HG02798 (cell line): ENCODE results near the gene POLR3A.

Experiments used
- ATAC-seq: cut with Tn5 transposase; IDR thresholded peaks from one replicate; pipeline ENCODE4 v1.9.1; 2021; ENCODE audit warnings: mild to moderate bottlenecking; ENCODE audit not compliant: unreplicated experiment, poor library complexity

The POLR3A gene

GRCh38 chr10:77983384-77984341, 45.7 kb downstream of the POLR3A start:
- ATAC-seq, result no peak

DNA sequence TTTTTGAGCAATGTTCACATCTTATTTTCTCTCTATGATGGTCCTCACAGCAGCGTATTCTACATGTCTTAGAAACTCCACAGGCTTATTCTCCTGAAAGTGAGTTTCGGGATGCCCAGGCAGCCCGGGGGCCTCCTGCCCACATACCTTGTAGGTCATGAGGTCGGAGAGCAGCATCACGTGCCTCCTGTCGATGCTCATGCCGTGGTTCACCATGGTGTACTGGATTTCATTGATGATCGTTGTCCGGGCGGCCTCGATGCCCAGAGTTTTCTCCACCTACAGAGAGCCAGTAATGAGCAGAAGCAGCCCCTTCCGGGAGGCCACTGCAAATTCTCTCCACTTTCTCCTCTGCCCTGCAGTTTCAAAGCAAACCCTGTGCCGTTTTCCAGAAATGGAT, 48.0 kb downstream of the POLR3A start:
- ATAC-seq, result no peak

DNA sequence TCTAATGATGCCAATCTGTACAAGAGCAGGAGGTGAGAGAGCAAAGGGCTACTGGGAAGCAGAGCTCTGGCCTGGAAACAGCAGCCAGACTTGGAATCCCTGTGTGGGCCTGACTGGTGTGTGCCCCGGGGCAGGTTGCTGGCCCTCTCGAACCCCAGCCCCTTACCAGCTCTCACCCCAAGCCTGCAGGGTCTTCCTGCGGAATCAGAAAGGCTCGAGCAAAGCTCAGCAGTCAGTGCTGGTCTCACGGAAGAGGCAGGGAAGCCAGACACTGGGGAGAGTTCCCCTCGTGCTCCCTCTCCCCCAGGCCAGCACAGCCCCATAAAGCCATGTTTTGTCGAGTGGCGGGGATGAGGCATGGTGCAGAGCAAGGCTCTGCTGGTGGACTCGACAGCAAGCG, 50.1 kb downstream of the POLR3A start:
- no peak for ATAC-seq

- ATAC-seq, result no peak
These were observed 51.0 kb downstream of the POLR3A start for GRCh38 chr10:77978360-77978759.

DNA sequence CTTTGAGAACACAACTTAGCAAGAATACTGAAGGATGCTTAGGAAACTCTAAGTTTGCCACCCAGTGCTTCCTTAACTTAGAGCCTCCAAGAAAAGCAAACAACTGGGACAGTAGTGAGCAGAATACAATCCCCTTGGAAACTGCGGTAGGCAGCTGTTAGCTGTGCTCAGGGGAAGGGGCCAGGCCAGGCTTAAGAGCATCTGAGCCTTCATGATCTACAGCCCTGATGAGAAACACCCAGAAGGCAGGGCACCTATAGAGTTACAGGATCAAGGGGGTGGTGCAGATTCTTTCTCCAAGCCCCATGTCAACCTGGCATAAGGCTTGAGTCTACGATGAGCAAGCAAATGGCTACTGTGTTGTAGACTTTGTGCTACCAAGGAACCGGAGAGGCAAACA, 51.4 kb downstream of the POLR3A start:
- ATAC-seq, result no peak

DNA sequence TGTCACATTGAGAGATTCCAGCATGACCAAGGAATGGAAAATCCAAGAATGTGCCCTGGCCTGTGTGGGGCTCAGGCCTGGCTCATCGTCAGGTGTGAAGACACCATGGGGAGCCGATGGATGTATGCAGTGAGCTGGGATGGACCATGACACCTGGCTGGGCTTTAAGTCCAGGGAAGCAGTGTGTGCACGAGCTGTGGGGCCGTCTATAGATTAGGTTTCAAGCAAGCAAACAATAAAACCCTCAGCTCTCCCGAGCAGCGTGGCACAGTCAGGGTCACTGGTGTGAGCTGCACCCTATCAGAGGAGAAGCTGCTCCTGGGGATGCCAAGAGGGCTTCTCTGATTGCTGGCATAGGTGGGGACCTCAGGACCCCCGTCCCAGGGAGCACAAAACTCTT, 52.3 kb downstream of the POLR3A start:
- no peak for ATAC-seq

DNA sequence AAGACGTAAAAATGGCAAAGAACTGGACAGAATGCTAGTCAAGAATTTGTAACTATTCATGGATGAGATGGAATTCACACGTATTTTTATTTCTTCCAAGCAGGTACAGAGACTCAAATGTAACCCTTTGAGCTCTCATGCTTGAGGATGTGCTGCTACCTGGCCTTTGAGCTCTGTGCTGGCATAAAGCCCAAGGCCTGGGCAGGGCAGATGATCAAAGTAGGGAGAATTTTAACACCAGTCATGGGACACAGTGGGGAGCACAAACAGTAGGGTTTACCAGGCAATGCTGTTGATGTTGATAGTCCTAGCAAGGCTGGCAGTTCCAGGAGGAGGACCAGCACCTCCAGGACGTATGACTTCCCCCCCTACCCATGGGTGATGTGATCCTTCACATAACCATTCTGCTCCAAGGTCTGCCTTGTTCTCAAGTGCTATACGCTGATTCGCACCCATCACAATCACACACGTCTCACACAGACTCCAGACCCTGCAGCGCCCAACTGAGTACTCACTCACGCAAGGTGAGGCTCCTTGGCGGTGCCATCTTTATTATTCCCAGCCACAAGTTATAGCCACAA, 54.1 kb downstream of the POLR3A start:
- ATAC-seq, result no peak

DNA sequence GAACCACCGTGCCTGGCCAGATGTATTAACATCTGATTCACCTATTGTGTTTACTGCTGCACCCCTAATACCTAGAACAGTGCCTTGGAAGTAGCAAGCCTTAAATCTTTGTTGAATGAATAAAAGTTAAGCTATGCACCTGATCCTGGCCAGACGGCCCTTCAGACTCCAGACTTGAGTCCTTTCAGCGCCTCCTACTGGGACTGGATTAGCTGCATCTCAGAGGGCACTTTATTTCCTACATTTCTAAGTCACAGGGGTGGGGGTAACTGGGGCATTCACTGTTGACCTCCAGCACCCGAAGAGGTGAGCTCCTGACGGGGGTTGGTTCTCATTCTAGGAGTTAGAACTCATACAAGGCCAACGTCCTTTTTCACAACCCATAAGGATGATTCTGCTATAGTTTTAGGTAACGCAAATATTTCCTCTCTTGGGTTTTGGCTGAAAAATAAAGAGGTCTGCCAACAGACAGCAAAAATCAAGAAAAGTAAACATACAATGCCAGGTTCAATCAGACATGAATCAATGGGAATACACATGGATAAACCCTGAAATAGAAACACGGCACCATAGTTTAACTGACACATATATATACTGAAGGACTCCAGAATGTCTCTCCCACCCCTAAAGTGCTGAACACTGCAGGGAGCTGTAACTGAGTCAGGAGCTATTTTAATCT, 54.8 kb downstream of the POLR3A start:
- ATAC-seq, result no peak

DNA sequence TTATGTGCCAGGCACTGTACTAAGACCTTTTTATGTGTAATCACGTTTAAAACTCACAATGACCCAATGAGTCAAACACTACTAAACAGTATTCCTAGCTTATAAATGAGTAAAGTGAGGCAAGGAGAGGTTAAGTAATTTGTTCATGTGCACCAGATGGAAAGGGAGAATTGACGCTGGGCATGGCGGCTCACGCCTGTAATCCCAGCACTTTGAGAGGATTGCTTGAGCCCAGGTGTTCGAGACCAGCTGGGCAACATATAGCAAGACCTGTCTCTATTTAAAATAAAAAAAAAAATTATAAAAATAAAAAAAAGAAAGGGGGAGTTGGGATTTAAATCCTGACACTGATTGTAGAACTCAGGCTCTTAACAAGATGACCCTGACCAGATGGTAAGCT, 56.0 kb downstream of the POLR3A start:
- no peak for ATAC-seq

- ATAC-seq, result no peak
These were observed 57.2 kb downstream of the POLR3A start for GRCh38 chr10:77972148-77972547.

GRCh38 chr10:77971804-77972144, 57.5 kb downstream of the POLR3A start:
- ATAC-seq, result no peak

DNA sequence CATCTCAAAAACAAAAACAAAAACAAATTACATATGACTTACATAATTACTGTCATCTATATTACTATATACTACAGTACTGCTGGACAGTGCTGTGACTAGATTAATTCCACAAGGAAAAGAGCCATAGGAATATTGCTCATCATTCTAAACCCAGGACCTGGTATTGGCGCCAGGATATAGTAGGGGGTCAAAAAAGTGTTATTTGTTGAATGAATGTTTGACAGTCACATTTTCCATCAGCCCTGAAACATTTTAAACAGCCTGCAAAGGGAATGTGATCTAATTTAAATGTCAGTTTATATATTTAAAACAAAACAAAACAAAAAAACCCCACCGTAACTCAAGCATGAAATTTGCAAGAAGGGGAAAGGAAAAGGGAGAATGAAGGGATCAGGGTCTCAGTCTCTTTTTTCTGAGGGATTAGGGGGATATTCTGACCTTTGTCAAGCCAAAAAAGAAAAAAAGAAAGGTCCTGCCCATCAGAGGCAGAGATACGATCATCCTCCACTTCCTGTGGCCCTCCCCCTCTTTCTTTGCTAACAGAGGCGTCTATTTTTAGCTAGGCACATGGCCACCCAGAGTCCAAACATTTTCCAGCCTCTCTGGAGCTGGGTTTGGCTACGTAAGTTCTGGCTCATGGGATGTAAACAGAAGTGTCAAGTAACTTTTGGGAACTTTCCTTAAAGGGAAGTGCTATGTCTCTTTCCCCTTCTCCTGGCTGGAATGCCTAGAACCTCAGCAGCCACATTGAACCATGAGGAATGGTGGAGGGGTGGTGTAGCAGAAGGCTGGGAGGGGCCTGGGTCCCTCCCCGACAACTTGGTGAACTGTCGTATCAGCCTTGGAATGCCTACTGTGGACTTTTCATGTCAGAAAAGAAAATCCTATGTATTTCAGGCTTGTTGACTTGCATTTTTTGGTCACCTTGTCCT, 58.2 kb downstream of the POLR3A start:
- ATAC-seq, result no peak

DNA sequence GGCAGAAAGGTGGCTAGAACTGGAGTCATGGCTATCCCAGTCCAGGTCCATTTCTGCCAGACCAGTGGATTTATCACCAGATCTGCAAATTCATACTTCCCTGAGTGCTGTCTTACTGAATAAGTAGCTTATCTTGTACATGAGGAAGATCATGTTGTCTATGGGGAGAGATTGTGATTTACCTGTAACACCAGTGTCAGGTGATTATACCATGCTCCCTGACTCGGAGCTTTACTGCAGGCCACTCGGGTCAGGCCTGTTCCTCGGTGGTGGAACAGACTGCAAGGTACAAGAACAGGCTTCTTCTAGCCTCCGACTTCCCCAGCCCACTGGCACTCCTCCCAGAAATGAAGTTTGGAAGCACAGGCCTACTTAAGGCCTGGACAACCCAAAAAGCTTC, 60.2 kb downstream of the POLR3A start:
- ATAC-seq, result no peak

- ATAC-seq, result no peak
These were observed 61.7 kb downstream of the POLR3A start for GRCh38 chr10:77967611-77968022.

GRCh38 chr10:77965294-77965693, 64.0 kb downstream of the POLR3A start:
- ATAC-seq, result no peak

DNA sequence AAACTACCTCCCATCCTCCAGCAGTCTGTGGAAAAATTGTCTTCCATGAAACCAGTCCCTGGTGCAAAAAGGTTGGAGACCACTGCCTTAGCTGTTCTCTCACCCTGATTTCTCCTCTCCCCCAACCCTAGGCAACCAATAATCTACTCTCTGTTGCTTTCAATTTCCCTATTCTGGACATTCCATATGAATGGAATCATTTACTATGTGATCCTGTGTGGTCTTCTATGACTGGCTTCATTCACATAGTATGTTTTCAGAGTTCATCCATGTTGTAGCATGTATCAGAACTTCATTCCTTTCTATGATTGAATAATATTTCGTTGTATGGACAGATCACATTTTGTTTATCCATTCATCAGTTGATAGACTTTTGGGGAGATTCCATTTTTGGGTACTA, 64.5 kb downstream of the POLR3A start:
- no peak for ATAC-seq

DNA sequence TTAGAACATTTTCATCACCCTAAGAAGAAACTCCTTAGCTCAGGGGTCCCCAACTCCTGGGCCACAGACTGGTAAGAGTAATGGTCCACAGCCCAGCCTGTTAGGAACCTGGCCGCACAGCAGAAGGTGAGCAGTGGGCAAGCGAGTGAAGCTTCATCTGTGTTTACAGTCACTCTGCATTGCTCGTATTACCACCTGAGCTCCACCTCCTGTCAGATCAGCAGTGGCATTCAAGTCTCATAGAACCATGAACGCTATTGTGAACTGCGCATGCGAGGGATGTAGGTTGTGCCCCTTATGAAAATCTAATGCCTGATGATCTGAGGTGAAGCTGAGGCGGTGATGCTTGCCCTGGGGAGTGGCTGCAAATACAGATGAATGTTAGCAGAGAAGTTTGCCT, 65.4 kb downstream of the POLR3A start:
- no peak for ATAC-seq

GRCh38 chr10:77962350-77963146, 66.8 kb downstream of the POLR3A start:
- ATAC-seq, result no peak

DNA sequence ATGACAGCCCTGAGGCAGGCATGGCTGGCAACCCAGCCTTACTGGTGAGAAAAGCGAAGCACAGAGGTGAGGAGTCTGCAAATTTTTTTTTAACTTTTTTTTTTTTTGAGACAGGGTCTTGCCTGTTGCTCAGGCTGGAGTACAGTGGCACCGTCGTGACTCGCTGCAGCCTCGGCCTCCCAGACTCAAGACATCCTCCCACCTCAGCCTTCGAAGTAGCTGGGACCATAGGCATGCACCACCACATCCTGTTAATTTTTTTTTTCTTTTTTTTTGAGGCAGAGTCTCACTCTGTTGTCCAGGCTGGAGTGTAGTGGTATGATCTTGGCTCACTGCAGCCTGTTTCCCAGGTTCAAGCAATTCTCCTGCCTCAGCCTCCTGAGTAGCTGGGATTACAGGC, 67.6 kb downstream of the POLR3A start:
- ATAC-seq, result no peak
